IPS-20b (cell line): ENCODE data around the gene CGB3.

Experiments used
- H3K27ac ChIP-seq: one replicate; pipeline ENCODE4 v1.5.1; 2013; ENCODE audit warnings: low read length
- H3K27me3 ChIP-seq: 2 replicates; pipeline ENCODE4 v1.6.1; 2013; ENCODE audit warnings: mild to moderate bottlenecking, low read length, inconsistent platforms; ENCODE audit not compliant: insufficient read depth
- H3K36me3 ChIP-seq: 2 replicates; pipeline ENCODE4 v1.6.1; 2013; ENCODE audit warnings: low read depth, mild to moderate bottlenecking, inconsistent platforms, low read length, moderate library complexity; ENCODE audit not compliant: insufficient read depth
- H3K4me1 ChIP-seq: 2 replicates; pipeline ENCODE4 v1.6.1; 2013; ENCODE audit warnings: mild to moderate bottlenecking, control low read depth, inconsistent platforms, low read length, moderate library complexity; ENCODE audit not compliant: insufficient read depth
- H3K4me3 ChIP-seq: 2 replicates; pipeline ENCODE4 v1.5.1; 2013; ENCODE audit warnings: mild to moderate bottlenecking, low read length, inconsistent platforms
- H3K9ac ChIP-seq: 2 replicates; pipeline ENCODE4 v1.6.1; 2013; ENCODE audit warnings: low read depth, mild to moderate bottlenecking, inconsistent platforms, low read length, moderate library complexity
- H3K9me3 ChIP-seq: 2 replicates; pipeline ENCODE4 v1.6.1; 2013; ENCODE audit warnings: mild to moderate bottlenecking, low read depth, low read length, inconsistent platforms; ENCODE audit not compliant: insufficient read depth

The CGB3 gene

GRCh38 chr19:48991011-48991609, 33.0 kb downstream of the CGB3 start:
- Histone ChIP-seq H3K4me1 (peaks cover 6% of the 10 kb centered on the region), H3K36me3 (peaks cover 33% of the 10 kb centered on the region), H3K9me3 (no peaks in the 10 kb centered on the region), H3K9ac (no peak overlapping the region), H3K4me3 (no peak overlapping the region), H3K27me3 (no peaks in the 10 kb centered on the region), H3K27ac (no peak overlapping the region)

- no peaks in the 10 kb centered on the region for H3K27me3 ChIP-seq
- H3K9ac ChIP-seq = no peak overlapping the region
- no peak overlapping the region for H3K27ac ChIP-seq
- H3K4me3 ChIP-seq = no peak overlapping the region
- no peaks in the 10 kb centered on the region for H3K9me3 ChIP-seq
- peaks cover 6% of the 10 kb centered on the region for H3K4me1 ChIP-seq
- H3K36me3 ChIP-seq = peaks cover 40% of the 10 kb centered on the region
Measured at GRCh38 chr19:48990400-48990799, 33.7 kb downstream of the CGB3 start.

GRCh38 chr19:48989701-48990291, 34.3 kb downstream of the CGB3 start:
- Histone ChIP-seq H3K9me3 (no peaks in the 10 kb centered on the region), H3K27ac (no peak overlapping the region), H3K27me3 (no peaks in the 10 kb centered on the region), H3K4me3 (no peak overlapping the region), H3K4me1 (peaks cover 6% of the 10 kb centered on the region), H3K9ac (no peak overlapping the region), H3K36me3 (peaks cover 46% of the 10 kb centered on the region)

- Histone ChIP-seq H3K9me3 (no peaks in the 10 kb centered on the region), H3K9ac (no peak overlapping the region), H3K36me3 (peaks cover 49% of the 10 kb centered on the region), H3K4me3 (no peak overlapping the region), H3K27me3 (no peaks in the 10 kb centered on the region), H3K27ac (no peak overlapping the region), H3K4me1 (peaks cover 6% of the 10 kb centered on the region)
Measured at GRCh38 chr19:48988860-48989259, 35.3 kb downstream of the CGB3 start.

GRCh38 chr19:48988286-48988685, 35.8 kb downstream of the CGB3 start:
- H3K27ac ChIP-seq = no peak overlapping the region
- H3K36me3 ChIP-seq = peaks cover 51% of the 10 kb centered on the region
- H3K4me1 ChIP-seq = peaks cover 6% of the 10 kb centered on the region
- H3K9ac ChIP-seq = no peak overlapping the region
- H3K27me3 ChIP-seq = no peaks in the 10 kb centered on the region
- H3K4me3 ChIP-seq = no peak overlapping the region
- H3K9me3 ChIP-seq = no peaks in the 10 kb centered on the region

- H3K4me1 ChIP-seq = peaks cover 6% of the 10 kb centered on the region
- H3K27me3 ChIP-seq = no peaks in the 10 kb centered on the region
- H3K4me3 ChIP-seq = no peak overlapping the region
- no peak overlapping the region for H3K27ac ChIP-seq
- H3K9me3 ChIP-seq = no peaks in the 10 kb centered on the region
- H3K36me3 ChIP-seq = peaks cover 51% of the 10 kb centered on the region
- no peak overlapping the region for H3K9ac ChIP-seq
Measured at GRCh38 chr19:48987323-48987722, 36.8 kb downstream of the CGB3 start.

GRCh38 chr19:48986211-48986610, 37.9 kb downstream of the CGB3 start:
- Histone ChIP-seq H3K9me3 (no peaks in the 10 kb centered on the region), H3K27me3 (no peaks in the 10 kb centered on the region), H3K36me3 (peaks cover 62% of the 10 kb centered on the region), H3K4me3 (no peak overlapping the region), H3K27ac (no peak overlapping the region), H3K9ac (no peak overlapping the region), H3K4me1 (no peaks in the 10 kb centered on the region)

GRCh38 chr19:48985711-48986110, 38.4 kb downstream of the CGB3 start:
- H3K9ac ChIP-seq = no peak overlapping the region
- no peak overlapping the region for H3K27ac ChIP-seq
- H3K9me3 ChIP-seq = no peaks in the 10 kb centered on the region
- H3K27me3 ChIP-seq = no peaks in the 10 kb centered on the region
- no peak overlapping the region for H3K4me3 ChIP-seq
- H3K36me3 ChIP-seq = peaks cover 63% of the 10 kb centered on the region
- no peaks in the 10 kb centered on the region for H3K4me1 ChIP-seq

- Histone ChIP-seq H3K4me1 (no peaks in the 10 kb centered on the region), H3K27ac (no peak overlapping the region), H3K9ac (no peak overlapping the region), H3K9me3 (no peaks in the 10 kb centered on the region), H3K27me3 (no peaks in the 10 kb centered on the region), H3K36me3 (peaks cover 50% of the 10 kb centered on the region), H3K4me3 (no peak overlapping the region)
Measured at GRCh38 chr19:48982280-48982679, 41.9 kb downstream of the CGB3 start.

GRCh38 chr19:48977061-48977460, 47.1 kb downstream of the CGB3 start:
- Histone ChIP-seq H3K27ac (no peak overlapping the region), H3K27me3 (no peaks in the 10 kb centered on the region), H3K9me3 (no peaks in the 10 kb centered on the region), H3K9ac (no peak overlapping the region), H3K36me3 (peaks cover 32% of the 10 kb centered on the region), H3K4me1 (no peaks in the 10 kb centered on the region), H3K4me3 (no peak overlapping the region)

GRCh38 chr19:48975947-48976847, 47.9 kb downstream of the CGB3 start:
- no peak overlapping the region for H3K4me3 ChIP-seq
- H3K27me3 ChIP-seq = no peaks in the 10 kb centered on the region
- H3K9me3 ChIP-seq = no peaks in the 10 kb centered on the region
- no peak overlapping the region for H3K27ac ChIP-seq
- H3K4me1 ChIP-seq = no peaks in the 10 kb centered on the region
- H3K36me3 ChIP-seq = peaks cover 24% of the 10 kb centered on the region
- no peak overlapping the region for H3K9ac ChIP-seq
